Transverse colon (tissue), 4 donors: ENCODE data around the gene NFKB2. TPM values are rescaled to one million over a fixed set of nuclear protein-coding genes. Genes with fewer than 3 reads are reported as not detected.

ENCODE experiments used
- DNase-seq: peaks from one replicate; pipeline ENCODE4 v3.0.0-alpha.2; 2019
- H3K27ac ChIP-seq, 4 donors: fragments of 200-600 bp; sonication (generic); 2 replicates each; pipeline ENCODE4 v1.5.1; 2016 to 2018; ENCODE audit warnings: inconsistent platforms in 4 of 4
- H3K27me3 ChIP-seq: fragments of 200-600 bp; sonication (generic); 2 replicates; pipeline ENCODE4 v1.5.1; 2017; ENCODE audit warnings: inconsistent platforms
- H3K36me3 ChIP-seq, 4 donors: fragments of 200-600 bp; sonication (generic); 2 replicates each; pipeline ENCODE4 v1.5.1; 2017 to 2019; ENCODE audit warnings: inconsistent platforms in 4 of 4
- H3K4me1 ChIP-seq, 4 donors: fragments of 200-600 bp; sonication (generic); 2 replicates each; pipeline ENCODE4 v1.5.1; 2017 to 2020; ENCODE audit warnings: inconsistent platforms in 4 of 4
- H3K4me3 ChIP-seq, 4 donors: fragments of 200-600 bp; sonication (generic); 1 replicate in 1 of 4; 2 replicates in 3 of 4; pipeline versions ENCODE4 v1.5.1 to v1.6.1; 2017 to 2019; ENCODE audit warnings: inconsistent platforms in 4 of 4
- H3K9me3 ChIP-seq, 2 donors: fragments of 200-600 bp; sonication (generic); 2 replicates each; pipeline ENCODE4 v1.5.1; 2017 to 2019; ENCODE audit warnings: inconsistent platforms in 2 of 2
- EP300 ChIP-seq: sonication (generic); formaldehyde crosslinking; IDR thresholded peaks from one replicate; pipeline ENCODE4 v1.6.1; 2017; ENCODE audit warnings: antibody characterized with exemption, low read depth
- POLR2A ChIP-seq: fragments of 450-650 bp; IDR thresholded peaks from one replicate; pipeline ENCODE4 v1.6.1; 2016; ENCODE audit warnings: antibody characterized with exemption, mild to moderate bottlenecking, moderate library complexity
- POLR2AphosphoS5 ChIP-seq, 3 donors: sonication (generic); formaldehyde crosslinking; IDR thresholded peaks; one replicate each; pipeline ENCODE4 v1.6.1; 2016; ENCODE audit warnings: antibody characterized with exemption in 3 of 3
- WGBS, 2 donors: methylation state at CpG; one replicate each; pipeline ENCODE4 v1.1.5; 2018; ENCODE audit warnings: low coverage in 1 of 2; 5-methylcytosine and 5-hydroxymethylcytosine counted together
- in situ Hi-C, 4 donors: fragments of 200-750 bp; cut with MboI; loops; one replicate each; pipeline versions ENCODE4 v1.15.0 to v1.15.1; 2017; ENCODE audit warnings: low sequenced_read_pairs in 3 of 4, low pct_ligation_motif_present in 1 of 4, low pct_unique_long_range_greater_than_20kb in 1 of 4
- intact Hi-C: fragments of 100-400 bp; cut with DNase I; formaldehyde crosslinking; loops from one replicate; pipeline ENCODE4 v1.15.1; 2023; ENCODE audit warnings: low total_unique reads
- total RNA-seq, 4 donors: library from RNA; depleted of rRNA; stranded (reverse); fragments of >200 nt; gene quantifications; one replicate each; pipeline ENCODE4 v1.1.0, GENCODE V29; 2016
- TF ChIP-seq, protein P1 (sequence below), 5 experiments: fragments of 200-600 bp in 3 of 5; fragments of 450-650 bp in 2 of 5; sonication (generic) in 3 of 5; IDR thresholded peaks; 1 replicate in 2 of 5; 2 replicates in 3 of 5; pipeline ENCODE4 v1.5.1; 2016 to 2017; ENCODE audit warnings: antibody characterized with exemption in 5 of 5, inconsistent platforms in 3 of 5, mild to moderate bottlenecking in 2 of 5, moderate library complexity in 1 of 5

Gene NFKB2
- total RNA-seq, 4 donors from 2014 or later: 4.4 to 24.5 (median 17.8) TPM

DNA sequence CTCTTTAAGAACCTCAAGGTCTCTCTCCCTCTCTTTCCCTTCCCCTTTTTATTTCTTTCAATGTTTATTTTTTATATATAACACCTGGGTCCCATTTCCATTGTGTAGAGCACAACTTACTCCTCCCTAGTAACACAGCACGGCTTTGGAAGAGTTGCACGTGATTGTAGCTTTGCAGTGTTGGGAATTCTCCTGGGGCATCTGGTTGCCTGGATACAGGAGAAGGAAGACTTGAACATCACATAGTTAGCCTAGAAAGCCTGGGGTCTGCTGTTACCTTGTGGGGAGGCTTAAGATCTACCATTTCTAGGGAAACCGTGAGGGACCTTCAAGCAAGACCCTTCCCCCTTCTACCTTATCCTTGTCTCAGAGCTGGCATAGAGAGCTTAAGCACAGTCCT lies 41.1 kb upstream of the NFKB2 start:
- in situ Hi-C loops (loop anchor here in 3 of 4 donors (5.0 to 10.0 kb wide), 2 partner anchors 127 to 130 kb away; partner anchors contain the start of gene ELOVL3 (in 3 of the 3)), intact Hi-C loops (no loop called here)

DNA sequence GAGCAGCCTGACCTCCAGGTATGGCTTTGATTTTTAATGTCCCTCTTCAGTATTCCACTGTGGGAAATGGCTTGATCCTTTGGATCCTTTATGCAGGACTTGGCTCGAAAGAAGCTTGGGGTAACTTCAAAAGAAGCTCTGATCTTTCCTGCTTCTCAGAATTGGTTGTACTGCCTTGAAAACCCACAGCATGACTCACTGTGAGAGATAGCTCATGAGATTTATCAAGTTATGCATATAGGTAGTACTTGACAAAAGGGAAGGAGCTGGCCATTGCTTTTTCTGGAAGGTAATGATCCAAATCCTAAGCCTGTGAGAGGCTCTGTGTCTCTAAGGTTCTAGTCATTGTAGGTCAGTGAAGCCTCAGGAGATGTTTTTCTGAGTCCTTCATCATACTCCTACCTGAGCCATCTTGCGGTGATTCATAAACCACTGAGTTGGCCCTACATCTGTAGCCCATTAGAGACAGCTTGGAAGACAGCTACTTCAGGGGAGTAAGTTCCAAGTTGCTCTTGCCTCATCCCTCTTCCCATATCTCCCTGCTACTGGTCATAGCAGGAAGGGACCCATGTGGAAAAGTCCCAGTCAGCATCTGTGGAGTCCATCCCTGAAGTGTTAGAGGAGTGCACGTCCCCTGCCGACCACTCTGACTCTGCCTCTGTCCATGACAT lies 36.7 kb upstream of the NFKB2 start:
- Histone ChIP-seq H3K4me3 (no peak overlapping the region), H3K9me3 (no peaks in the 10 kb centered on the region), H3K4me1 (no peaks in the 10 kb centered on the region), H3K27ac (no peak overlapping the region), H3K27me3 (no peaks in the 10 kb centered on the region), H3K36me3 (peaks cover 0 to 65% (median 30%) of the 10 kb centered on the region in 4 donors)
- in situ Hi-C loops: loop anchor here in 1 of 4 donors (10.0 kb wide), 1 partner anchor 134 kb away; the partner anchor contains the start of gene ELOVL3
- no peak for DNase-seq
- TF ChIP-seq EP300 (no peak), POLR2A (no peak), POLR2AphosphoS5 (IDR thresholded peaks at IDR 0.05) (no peak)
- TF ChIP-seq, protein P1, sequence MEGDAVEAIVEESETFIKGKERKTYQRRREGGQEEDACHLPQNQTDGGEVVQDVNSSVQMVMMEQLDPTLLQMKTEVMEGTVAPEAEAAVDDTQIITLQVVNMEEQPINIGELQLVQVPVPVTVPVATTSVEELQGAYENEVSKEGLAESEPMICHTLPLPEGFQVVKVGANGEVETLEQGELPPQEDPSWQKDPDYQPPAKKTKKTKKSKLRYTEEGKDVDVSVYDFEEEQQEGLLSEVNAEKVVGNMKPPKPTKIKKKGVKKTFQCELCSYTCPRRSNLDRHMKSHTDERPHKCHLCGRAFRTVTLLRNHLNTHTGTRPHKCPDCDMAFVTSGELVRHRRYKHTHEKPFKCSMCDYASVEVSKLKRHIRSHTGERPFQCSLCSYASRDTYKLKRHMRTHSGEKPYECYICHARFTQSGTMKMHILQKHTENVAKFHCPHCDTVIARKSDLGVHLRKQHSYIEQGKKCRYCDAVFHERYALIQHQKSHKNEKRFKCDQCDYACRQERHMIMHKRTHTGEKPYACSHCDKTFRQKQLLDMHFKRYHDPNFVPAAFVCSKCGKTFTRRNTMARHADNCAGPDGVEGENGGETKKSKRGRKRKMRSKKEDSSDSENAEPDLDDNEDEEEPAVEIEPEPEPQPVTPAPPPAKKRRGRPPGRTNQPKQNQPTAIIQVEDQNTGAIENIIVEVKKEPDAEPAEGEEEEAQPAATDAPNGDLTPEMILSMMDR (IDR thresholded peaks at IDR 0.05): no peak
- 95 to 100% methylated on average over 1 to 4 of the region's 4 CpGs for WGBS, 2 donors
- intact Hi-C loops: no loop called here

More for the DNA sequence above, 41.1 kb upstream of the NFKB2 start:
- Histone ChIP-seq H3K27me3 (no peaks in the 10 kb centered on the region), H3K9me3 (no peaks in the 10 kb centered on the region), H3K36me3 (peaks cover 0 to 57% (median 22%) of the 10 kb centered on the region in 4 donors), H3K27ac (no peak overlapping the region), H3K4me3 (no peak overlapping the region), H3K4me1 (no peaks in the 10 kb centered on the region)
- TF ChIP-seq, protein P1 (IDR thresholded peaks at IDR 0.05): no peak
- TF ChIP-seq POLR2AphosphoS5 (IDR thresholded peaks at IDR 0.05) (no peak), POLR2A (no peak), EP300 (no peak)
- no peak for DNase-seq
- WGBS, 2 donors: 88 to 100% methylated on average over 2 to 3 of the region's 3 CpGs

DNA sequence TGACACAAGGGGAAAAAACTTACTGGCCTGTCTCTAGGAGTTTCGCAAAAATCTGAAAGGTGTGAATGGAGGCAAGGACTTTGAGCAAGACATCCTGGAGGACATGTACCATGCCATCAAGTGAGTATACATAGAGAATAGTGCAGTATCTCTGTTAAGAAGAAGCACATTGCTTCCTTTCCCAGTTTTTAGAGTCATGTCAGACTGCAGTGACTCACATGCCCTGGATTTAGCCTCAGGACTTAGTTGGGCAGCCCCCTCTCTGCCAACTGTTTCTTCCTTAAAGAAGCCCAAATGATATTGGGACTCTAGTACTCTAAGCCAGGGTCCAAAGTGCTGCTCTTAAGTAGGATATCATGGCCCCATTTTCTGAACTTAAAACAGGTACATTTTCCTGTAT lies 28.1 kb upstream of the NFKB2 start:
- H3K4me3 ChIP-seq: no peak overlapping the region
- WGBS, 2 donors: 100% methylated on average over 1 of the region's 1 CpG; no CpG with 5 or more reads in 1 of the 2 donors
- no peak for DNase-seq
- peaks cover 0 to 97% (median 44%) of the 10 kb centered on the region in 4 donors for H3K36me3 ChIP-seq
- H3K27me3 ChIP-seq: no peaks in the 10 kb centered on the region
- in situ Hi-C loops (no loop called here), intact Hi-C loops (no loop called here)
- no peaks in the 10 kb centered on the region for H3K9me3 ChIP-seq
- no peaks in the 10 kb centered on the region for H3K4me1 ChIP-seq
- TF ChIP-seq POLR2A (no peak), EP300 (no peak), POLR2AphosphoS5 (IDR thresholded peaks at IDR 0.05) (no peak)
- no peak overlapping the region for H3K27ac ChIP-seq

DNA sequence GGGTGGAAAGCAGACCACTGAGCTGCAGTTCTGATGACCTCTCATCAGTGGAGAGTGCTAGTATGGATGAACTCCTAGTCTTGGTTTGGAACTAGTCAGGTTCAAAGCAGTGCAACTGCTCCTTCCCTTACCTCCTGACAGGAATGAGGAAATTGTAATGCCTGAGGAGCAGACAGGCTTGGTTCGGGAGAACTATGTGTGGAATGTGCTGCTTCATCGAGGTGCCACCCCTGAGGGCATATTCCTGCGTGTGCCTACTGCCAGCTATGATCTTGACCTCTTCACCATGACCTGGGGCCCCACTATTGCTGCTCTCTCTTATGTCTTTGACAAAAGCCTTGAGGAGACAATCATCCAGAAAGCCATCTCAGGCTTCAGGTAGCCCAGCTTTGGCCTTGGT lies 27.4 kb upstream of the NFKB2 start:
- whole genome bisulfite sequencing, 2 donors: 84% methylated on average over 3 of the region's 3 CpGs; no CpG with 5 or more reads in 1 of the 2 donors
- H3K27ac ChIP-seq: no peak overlapping the region

More for the DNA sequence above, 27.4 kb upstream of the NFKB2 start:
- Histone ChIP-seq H3K36me3 (peaks cover 0 to 97% (median 45%) of the 10 kb centered on the region in 4 donors), H3K9me3 (no peaks in the 10 kb centered on the region), H3K27me3 (no peaks in the 10 kb centered on the region), H3K4me3 (no peak overlapping the region), H3K4me1 (no peaks in the 10 kb centered on the region)
- in situ Hi-C loops: no loop called here
- TF ChIP-seq POLR2A: no peak
- TF ChIP-seq POLR2AphosphoS5 (IDR thresholded peaks at IDR 0.05): no peak
- no peak for TF ChIP-seq EP300
- TF ChIP-seq, protein P1 (IDR thresholded peaks at IDR 0.05): no peak
- intact Hi-C loops: no loop called here
- no peak for DNase-seq
